Mucosa of gallbladder (tissue), 1 donor: ENCODE measurements around the gene ABCA5. TPM values are rescaled to one million over a fixed set of nuclear protein-coding genes. Genes with fewer than 3 reads are reported as not detected.

Source experiments
- DNase-seq: peaks from one replicate; pipeline ENCODE4 v3.0.0-alpha.2; 2020; ENCODE audit warnings: low spot score
- total RNA-seq: library from RNA; stranded (reverse); gene quantifications from one replicate; pipeline ENCODE4 v1.2.1, GENCODE V29; 2021
- donor health status: DM: no; HTN: no; CAD: no.

The ABCA5 gene
- total RNA-seq, 1 donor from 2014 or later: 22.8 TPM

DNA sequence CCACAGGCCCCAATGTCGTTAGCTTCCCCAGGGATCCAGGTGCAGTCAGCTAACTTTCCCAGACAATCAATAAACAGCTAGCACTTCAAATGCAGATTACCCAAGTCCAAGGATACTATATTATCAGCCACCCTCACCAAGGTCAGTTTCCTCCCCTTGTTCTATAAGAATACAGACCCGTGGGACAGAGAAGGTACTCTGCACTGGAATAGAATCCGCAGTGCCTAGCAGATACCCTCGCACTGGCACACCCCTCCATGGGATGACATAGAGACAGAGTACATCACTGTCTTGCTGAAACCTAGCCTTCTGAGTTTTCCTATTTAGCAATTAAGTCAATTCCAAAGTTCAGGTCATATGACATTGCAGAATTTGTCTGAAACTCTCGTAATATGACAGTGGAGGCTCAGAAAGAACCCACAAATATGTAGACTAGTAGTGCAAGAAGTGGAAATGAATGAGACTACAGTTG is 58.4 kb downstream of the ABCA5 start:
- DNase-seq: no peak

DNA sequence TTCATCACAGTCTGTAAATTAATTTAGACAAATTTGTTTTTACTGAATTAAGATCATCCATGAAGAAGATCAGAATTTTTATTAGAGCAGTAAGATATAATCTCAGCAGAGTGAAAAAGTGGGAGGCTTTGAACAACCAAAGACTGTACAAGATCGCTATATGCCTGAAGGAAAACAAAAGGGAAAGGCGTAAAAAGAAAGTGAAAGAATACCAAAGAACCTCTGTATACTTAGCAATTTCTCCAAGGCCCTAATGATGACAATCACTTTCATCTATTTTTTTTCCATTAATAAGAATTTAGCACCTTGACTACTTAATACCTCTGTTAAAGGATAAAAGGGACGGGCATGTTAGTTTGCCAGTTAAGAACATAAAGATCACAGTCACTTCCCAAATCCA is 59.7 kb downstream of the ABCA5 start:
- no peak for DNase-seq

DNA sequence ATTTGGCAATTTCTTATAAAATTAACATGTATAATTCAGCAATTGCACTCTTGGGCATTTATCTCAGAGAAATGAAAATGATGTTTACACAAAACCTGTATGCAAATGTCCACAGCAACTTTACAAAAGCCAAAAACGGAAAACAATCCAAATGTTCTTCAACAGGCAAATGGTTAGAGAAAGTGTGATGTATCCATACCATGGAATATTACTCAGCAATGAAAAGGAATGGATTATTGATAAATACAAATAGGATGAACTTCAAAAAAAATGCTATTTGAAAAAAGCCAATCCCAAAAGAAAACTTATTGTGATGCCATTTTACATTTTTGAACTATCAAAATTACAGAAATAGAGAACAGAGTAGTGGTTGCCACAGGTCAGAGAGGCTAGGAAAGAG is 61.1 kb downstream of the ABCA5 start:
- no peak for DNase-seq

DNA sequence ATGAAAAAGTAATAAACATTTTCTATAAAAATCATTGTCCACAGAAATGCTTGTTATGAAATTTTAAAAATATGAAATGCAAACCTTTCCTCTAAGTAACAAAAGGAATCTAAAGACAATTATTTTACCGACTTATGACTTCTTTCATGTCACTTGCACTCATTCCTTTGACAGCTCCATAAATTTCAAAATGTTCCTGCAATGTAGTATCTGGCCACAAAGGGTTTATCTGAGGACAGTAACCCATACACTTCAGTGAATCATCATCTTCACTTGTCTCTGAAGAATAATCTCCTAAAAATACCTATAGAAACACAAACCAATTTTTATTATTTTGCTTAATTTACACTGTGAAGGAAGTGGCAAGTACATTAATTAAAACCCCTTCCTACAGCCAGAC is 72.7 kb downstream of the ABCA5 start:
- DNase-seq: no peak

DNA sequence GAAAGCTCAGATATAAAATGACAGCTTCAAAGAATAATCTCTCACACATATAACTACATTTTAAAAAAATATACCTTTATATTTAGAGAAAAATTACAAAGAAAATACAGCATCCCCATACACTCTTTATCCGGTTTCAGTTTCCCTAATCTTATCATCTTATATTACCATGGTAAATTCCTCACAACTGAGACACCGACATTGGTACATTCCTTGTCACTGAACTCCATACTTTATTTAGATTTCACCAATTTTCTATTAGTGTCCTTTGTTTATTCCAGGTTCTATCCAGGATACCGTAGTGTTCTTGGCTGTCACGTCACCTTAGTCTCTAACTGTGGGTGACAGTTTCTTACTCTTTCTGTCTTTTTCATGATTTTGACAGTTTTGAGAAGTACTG is 76.3 kb downstream of the ABCA5 start:
- DNase-seq: no peak

DNA sequence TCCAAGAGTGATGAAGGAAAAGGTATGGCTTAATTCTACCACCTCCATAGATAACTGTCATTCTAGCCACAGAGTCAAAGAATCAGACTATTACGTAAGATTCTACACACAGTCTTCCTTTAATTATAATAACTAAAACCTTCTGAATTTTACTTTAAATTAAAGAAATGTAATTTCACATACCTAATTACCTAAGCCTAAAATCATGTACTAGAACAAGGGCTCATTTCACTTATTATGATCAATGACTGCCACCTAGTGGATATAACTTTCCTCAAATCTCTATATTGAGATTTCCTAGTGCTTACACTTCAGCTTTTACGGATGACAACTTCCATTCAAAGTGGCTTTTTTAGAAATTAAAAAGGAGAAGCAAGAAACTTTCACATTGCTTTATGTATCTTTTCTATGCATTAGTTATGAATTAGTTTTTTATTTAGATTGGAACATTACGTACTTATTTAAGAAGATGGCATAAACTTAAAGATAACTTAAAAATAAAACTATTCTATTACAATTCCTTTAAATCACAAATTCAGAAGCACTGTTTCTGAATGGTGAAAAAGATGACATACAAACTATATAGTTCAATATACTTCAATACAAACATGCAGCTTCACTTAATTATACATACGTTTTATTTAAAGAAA is 80.1 kb downstream of the ABCA5 start:
- DNase-seq: no peak

DNA sequence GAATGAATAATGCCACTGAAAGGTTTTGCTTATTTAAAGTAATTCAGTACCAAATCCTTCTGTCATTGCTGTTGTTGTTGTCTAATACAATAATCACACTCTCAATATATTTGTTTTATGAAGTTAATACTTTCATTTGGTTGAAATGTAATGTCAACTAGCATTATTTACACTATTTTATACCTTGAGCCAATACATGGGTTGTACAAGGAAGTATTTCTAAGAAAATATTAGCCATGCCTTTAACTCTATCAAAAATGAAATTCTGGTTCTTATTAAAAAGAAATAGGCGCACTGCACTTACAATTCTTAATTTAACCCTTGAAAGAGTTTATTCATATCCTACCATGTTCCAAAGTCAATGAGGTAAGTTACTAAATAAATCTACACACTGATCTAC is 80.7 kb downstream of the ABCA5 start:
- no peak for DNase-seq

DNA sequence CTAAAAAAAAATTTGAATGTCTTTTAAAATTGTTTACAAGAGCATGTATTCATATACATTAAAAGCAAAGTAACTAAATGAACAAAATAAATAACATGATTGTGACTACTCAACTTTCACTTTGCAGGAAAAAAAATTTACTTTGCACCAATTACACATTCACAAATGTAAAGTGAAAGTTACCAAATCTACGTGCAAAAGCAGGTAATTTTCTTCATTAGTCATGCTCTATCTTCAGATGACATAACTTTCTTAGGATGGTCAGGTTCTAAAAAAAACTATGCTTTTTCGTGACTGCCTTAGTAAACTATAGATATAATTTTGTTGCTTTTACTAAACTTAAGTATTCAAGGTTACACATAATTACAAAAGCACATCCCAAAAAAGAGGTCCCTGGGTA is 81.3 kb downstream of the ABCA5 start:
- DNase-seq: no peak

DNA sequence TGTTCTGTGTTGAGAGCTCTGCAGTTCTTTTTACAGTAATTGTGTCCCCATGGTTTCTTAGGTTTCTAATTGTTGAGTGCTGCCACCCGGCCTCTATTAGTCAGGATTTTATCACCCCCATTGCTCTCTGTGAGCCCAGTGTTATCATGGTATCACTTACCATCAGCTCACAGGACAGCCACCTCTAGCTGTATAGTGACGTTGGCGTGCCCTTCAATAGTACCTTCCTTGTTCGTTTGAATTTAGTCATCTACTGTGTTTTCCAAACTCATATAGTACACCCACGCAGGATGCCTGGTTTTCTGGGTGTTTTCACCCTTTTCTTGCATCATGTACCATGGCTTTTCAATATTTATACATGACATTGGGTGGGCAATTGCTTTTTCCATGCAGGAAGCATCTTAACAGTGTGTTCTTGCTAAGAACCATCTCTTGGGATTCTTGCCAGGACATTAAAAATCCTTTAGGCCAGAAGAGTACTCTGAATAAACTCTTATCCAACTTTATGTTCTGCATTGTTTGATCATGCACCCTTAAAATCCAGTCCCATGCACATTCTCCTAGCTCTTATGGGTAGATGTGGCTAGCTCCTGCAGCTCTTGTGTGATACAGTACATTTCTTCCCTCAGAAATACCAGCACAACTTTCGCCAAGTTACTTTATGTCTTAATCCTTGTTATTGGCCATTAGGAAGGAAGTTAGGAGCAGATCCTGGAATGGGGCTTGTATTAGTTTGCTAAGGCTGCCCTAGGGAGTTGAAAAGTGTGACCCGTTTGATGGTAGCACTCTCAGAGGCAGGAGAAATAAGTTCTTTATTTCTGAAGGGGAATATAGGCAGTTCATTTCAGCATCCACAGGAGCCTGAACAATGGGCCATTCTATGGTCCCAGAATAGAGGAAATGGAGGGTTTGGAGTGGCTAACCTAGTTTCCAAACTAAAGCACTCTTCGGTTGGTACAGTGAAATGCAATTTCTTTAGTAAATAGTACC is 87.0 kb downstream of the ABCA5 start:
- no peak for DNase-seq

DNA sequence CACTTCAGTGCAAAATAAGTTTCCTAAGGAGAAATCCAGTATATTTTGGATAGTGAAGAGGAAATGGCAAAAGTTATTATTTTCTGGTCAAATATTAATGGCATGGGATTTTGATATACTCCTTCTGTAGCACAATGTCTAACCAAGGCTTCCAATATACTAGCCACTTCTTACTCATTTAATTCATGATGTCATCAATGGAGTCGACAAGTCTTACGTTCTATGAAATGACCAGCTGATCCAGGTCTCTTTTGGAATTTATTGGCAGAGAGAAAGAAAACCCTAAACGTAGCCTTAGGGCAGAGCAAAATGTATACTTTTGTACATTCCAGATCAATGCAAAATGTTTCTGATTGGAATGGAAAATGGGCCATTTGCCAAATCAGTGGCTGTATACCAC is 90.0 kb downstream of the ABCA5 start:
- DNase-seq: no peak

DNA sequence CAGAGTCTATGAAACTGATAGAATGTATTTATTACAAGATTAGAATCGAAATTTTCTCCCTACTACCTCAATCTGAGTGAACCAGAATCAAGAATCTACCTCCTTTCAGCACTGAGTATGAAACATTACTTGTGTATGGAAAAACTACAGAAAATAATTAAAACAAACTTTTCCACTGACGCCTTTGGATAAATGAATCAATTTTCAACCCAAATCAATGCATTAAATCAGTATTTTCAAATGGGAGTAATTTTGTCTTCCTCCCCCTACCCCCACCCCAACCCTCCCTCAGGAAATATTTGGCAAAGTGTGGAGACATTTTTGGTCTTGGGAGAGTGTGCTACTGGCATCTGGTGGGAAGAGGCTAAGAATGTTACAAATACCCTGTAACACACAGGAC is 90.5 kb downstream of the ABCA5 start:
- no peak for DNase-seq

DNA sequence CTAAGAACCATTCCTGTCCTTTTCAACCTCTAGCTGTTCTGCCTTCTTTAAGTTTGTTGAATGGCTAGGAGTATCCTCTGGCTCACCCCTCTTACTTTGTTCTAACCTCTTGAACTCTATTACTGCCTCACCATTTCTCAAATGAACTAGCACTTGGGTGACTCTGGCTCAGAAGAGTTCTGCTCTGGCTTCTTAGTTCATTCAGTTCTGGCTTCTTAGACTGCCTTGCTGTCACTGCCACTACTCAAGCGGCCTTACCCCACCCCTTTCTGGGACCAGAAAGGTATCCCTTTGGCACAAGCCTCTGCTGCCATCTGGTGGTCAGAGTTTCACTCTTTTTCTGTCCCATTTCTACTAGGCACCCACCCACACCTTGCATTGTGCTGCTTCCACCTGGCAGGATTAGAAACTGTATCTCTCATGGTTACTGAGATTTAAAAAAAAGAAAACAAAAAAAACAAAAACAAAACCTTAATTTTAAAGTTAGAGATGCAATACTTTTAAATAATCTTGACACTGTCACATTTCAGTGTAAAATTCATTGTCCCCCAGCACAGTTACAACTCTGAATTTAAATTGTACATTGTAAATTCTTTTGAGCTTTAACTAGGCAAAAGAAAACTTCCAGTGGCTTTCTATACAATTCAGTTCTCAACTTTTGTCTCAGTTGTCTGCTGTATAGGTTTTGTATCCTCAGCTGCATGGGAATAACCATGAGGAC is 91.4 kb downstream of the ABCA5 start:
- peak; percentile 73 for DNase-seq

DNA sequence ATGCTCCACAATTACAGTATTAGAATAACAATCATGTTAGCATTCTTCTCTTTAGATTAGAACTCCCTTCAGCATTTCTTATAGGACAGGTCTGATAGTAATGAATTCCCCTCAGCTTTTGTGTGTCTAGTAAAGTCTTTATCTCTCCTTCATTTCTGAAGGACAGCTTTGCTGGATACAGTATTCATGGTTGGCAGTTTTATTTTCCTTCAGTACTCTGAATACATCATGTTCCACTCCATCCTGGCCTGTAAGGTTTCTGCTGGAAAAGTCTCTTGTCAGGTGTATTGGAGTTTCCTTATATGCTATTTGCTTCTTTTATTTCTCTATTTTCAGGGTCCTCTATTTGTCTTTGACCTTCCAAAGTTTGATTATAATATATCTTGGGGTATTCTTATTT is 94.3 kb downstream of the ABCA5 start:
- no peak for DNase-seq

DNA sequence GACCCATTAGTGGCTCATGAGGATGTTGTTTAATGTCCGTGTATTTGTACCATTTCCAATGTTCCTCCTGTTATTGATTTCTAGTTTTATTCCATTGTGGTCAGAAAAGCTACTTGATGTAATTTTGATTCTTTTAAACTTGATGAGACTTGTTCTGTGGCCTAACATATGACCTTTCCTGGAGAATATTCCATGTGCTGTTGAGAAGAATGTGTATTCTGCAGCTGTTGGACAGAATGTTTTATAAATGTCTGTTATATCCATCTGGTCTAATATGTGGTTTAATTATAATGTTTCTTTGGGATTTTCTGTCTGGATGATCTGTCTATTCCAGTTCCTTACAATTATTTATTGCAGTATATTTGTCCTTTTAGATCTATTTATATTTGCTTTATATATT is 95.4 kb downstream of the ABCA5 start:
- DNase-seq: no peak

DNA sequence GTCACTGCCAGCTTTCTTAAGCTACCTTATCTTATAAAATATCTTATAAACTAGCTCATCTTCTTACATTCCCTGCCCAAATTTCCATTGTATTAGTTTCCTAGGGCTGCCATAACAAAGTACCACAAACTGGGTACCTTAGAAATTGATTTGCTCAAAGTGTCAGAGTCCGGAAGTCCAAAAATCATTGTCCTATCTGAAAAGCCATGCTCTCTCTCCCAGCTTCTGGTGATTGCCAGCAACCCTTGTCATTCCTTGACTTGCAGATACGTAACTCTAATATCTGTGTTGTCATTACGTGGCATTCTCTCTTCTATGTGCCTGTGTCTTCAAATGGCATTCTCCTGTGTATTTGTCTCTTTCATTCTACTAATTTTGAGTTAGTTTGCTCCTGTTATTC is 96.0 kb downstream of the ABCA5 start:
- DNase-seq: no peak

DNA sequence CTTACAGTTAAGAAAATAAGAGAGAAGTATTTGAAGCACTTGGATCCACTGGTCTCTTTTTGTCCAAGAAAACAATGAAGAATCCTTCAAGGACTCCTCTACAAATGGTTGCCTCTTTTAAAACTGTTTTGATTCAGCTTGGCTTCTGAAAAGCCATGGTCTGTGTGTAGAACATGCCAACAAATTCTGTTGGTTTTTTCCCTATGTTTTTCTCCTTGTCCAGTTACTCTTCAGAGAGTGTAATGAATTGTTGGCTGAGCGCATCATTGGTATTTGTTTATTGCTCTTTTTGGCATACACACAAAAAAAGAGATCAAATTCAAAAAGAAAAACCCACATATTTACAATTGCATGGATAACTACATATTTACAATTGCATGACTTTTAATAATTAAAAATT is 98.4 kb downstream of the ABCA5 start, which contains the start of gene ABCA10:
ABCA10 (minus strand) TSS at position 249 of the 400 bp plus-strand sequence. CDS start 3,466 bp downstream, outside the sequence.
- DNase-seq: no peak

DNA sequence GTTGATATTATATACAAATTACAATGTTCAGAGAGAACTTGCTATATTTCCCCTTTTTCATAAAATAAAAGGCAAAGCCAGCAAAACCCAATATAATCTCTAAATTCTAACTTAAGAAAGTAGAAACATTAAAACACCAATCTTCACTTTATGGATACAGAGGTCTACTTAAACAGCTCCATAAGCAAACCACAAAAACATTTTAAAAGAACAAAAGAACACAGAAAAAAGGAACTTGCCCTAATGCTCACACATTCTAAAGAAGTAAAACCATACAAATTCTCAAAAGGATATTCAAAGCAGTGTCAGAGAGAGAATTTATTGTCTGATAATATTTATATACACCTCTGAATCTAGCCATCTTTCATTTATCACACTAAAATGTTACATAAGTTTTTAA is 98.9 kb downstream of the ABCA5 start:
- no peak for DNase-seq

DNA sequence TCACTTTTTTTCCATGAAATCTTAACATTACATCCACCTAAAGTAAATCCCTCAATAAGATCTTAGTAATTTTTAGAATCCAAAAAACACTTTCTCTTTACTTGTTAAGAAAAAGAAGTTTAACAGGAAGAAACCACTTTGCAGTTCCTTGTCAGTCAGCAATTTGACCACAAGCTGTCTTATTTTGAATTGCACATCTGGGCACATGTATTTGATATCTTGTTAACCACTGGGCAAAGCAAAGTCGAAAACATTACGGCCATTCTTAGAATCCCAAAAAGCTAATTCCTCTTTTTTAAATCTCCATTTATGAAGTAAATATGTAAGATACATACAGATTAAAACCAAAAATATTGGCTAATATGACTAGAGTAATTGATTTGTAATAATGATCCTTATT is 99.4 kb downstream of the ABCA5 start:
- DNase-seq: no peak

DNA sequence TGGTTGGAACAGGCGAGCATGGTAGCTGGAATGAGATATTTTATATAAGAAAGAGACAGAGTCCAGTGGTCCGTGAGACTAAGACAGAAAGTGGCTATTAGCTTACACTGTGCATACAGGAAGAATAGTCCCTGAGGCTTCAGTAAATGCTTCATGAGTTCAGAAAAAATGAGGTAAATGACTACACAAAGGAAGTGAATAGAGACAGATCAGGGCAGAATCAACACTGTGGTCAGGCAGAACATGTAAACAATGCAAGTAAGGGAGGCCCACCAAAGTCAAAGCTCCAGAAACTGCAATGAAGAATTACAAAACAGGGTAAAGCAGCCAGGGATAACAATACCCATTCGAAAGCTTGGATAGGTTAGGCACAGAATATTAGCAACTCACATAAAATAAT is 103.1 kb downstream of the ABCA5 start:
- DNase-seq: no peak

DNA sequence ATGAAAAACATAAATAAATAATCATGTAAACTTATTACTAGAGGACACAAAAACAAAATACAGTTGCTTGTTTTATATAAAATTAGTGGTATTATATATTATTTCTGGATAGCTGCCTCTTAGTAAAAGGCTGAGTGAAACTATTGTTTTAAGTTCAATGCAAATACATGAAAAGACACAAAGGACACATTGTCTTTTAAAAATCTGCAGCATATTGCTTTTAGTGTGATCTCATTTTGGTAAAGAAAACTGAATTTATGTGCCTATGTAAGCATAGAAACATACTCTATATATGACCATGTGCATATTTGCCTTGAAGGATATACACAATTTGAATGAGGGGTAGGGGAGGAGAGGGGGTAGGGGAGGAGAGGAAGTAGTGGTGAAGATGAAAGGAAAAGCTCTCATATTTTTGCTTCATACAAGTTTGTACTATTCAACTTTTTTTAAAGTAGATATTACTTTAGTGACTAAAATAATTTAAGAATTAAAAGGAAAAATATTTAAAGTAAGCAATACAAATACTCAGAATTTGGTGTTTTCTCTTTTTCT is 104.2 kb downstream of the ABCA5 start:
- DNase-seq: no peak

DNA sequence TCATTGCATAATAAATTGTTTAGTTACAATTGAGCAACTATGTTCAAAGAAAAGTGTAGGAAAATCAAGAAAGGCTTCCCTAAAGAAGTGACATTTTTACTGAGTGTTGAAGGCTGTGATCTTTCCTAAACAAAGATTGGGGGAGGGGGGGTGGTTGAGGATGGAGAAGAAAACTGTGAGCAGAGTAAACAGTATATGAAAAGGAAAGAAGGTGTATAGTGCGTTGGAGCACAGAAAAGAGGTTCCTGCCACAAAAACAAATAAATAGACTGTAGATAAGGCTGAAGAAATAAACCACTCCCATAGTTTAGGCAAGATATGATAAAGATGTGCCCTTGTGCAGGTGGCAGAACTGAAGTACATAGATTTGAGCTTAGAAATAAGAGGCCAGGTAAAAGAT is 106.8 kb downstream of the ABCA5 start:
- no peak for DNase-seq

DNA sequence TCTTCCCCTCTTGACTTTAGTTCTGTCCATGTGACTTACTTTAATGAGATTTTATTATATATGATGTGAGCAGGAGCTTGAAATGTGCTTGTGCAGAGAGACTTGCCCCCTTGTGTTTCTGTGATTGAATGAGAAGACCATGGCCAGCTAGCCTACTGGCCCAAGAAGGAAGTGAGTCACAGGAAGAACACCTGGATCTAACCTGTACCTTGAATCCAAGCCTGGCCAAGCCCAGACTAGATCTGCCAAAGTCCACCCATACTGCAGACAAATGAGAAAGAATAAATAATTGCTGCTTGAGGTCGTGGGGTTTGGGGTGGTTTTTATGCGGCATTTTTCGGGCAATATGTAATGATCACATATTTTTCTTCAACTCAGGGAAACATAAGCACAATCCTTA is 107.9 kb downstream of the ABCA5 start:
- DNase-seq: no peak
